ENCODE data around the gene TBX22.
"Not testable (repeated sequence)": the region's sequence is repeated elsewhere in the genome, so short reads cannot be mapped to it uniquely, and the experiment has no call there.

Gene TBX22

GRCh38 chrX:80014141-80014940 is at the start of gene TBX22:
TBX22 (plus strand) TSS chrX:80014753; CDS start chrX:80022270, 7,517 bp downstream.
- no peak within 1 kb of the TSS; the same call in 1 of the 2 replicates for H3K4me2 ChIP-seq
- H3K36me3 ChIP-seq: no peaks in the 10 kb centered on the region
- no peak for TF ChIP-seq Cebpa-rat (IDR thresholded peaks at IDR 0.05)
- no peak within 1 kb of the TSS for H3K9ac ChIP-seq
- H3K4me1 ChIP-seq: peaks cover 11% of the 10 kb centered on the region
- no peaks in the 10 kb centered on the region for H3K9me3 ChIP-seq
- H3K27me3 ChIP-seq: peaks cover 89% of the 10 kb centered on the region
- H3K4me3 ChIP-seq: no peak within 1 kb of the TSS
- H4K20me1 ChIP-seq: no peaks in the 10 kb centered on the region
- no peak within 1 kb of the TSS for H3K27ac ChIP-seq

DNA sequence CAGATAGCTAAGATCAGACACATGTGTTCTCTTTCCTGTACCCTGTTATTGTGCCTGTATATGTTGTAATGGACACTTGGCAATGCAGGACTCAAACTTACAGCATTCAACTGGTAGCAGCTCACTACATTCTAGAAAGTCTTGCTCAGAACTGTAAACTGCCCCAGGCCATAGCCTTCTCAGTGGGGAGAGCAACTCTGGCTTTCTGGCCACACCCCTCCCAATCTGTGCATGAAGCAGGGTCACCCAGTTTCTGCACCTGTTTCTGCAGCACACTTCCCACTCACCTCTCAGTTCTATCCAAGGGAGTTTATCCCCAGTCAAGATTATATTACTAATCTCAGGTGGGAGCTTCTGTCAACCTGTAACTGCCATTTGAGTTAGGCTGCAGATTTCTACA is 38.9 kb upstream of the TBX22 start:
- peaks cover 9% of the 10 kb centered on the region; the same call in 1 of the 2 replicates for H3K9me3 ChIP-seq
- TF ChIP-seq Cebpa-rat (IDR thresholded peaks at IDR 0.05): no peak

GRCh38 chrX:80004458-80004857 is 10.1 kb upstream of the TBX22 start:
- Histone ChIP-seq H4K20me1 (no peaks in the 10 kb centered on the region), H3K27me3 (peaks cover 27% of the 10 kb centered on the region), H3K4me1 (no peaks in the 10 kb centered on the region), H3K36me3 (no peaks in the 10 kb centered on the region), H3K9me3 (no peaks in the 10 kb centered on the region), H3K27ac (no peak overlapping the region), H3K4me2 (no peak overlapping the region), H3K4me3 (no peak overlapping the region), H3K9ac (no peak overlapping the region)
- no peak for TF ChIP-seq Cebpa-rat (IDR thresholded peaks at IDR 0.05)

More for the DNA sequence above, 38.9 kb upstream of the TBX22 start:
- Histone ChIP-seq H3K4me3 (no peak overlapping the region), H3K9ac (no peak overlapping the region), H3K4me2 (no peak overlapping the region), H3K4me1 (no peaks in the 10 kb centered on the region), H3K36me3 (no peaks in the 10 kb centered on the region), H3K27me3 (peaks cover 13% of the 10 kb centered on the region; the same call in 1 of the 2 replicates), H3K27ac (no peak overlapping the region), H4K20me1 (no peaks in the 10 kb centered on the region)

DNA sequence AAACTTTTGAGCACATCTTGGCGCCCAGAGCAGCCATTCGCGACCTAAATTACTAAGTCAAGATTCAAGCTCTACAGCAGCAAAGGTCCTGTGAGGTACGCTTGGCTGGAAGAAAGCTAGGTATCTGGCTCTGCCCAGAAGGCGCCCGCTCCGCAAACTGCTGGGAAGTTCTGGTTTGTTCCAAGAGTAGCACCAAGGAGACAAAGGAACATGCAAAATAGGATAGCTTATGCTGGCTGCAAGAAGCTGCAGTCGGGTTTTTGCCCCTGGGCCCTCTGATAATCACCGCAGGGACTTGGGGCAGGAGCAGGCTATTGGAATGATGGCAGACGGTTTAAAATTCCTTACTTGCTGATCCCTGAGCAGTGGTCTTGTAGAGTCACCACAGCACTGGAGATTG is 3.0 kb upstream of the TBX22 start:
- no peak overlapping the region for H3K9ac ChIP-seq
- peaks cover 11% of the 10 kb centered on the region for H3K4me1 ChIP-seq
- no peak overlapping the region for H3K27ac ChIP-seq
- no peaks in the 10 kb centered on the region for H4K20me1 ChIP-seq
- H3K36me3 ChIP-seq: no peaks in the 10 kb centered on the region
- no peak overlapping the region for H3K4me3 ChIP-seq
- peaks cover 80% of the 10 kb centered on the region for H3K27me3 ChIP-seq
- no peaks in the 10 kb centered on the region for H3K9me3 ChIP-seq
- no peak for TF ChIP-seq Cebpa-rat (IDR thresholded peaks at IDR 0.05)
- H3K4me2 ChIP-seq: no peak overlapping the region

DNA sequence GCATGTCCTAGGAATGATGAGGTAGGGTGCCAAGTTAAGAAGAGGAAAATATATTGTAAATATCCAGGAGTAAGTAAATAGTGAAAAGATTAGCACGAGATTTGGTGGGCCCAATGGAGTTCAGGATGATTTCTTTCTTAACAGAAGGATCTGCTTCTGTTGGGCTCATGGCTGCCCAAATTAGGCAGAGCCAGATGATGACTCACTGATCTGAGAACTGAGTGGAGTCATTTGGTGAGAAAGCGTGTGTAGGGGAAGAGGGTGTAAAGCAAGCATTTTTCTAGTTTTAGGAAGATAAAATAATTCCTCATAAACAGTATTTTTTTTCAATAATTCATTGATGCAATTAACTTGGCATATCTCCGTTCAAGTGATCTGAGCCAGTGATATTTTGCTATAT is 1.6 kb downstream of the TBX22 start:
- H3K27ac ChIP-seq: no peak overlapping the region
- H3K4me3 ChIP-seq: no peak overlapping the region
- H3K9me3 ChIP-seq: no peaks in the 10 kb centered on the region
- H3K4me1 ChIP-seq: peaks cover 11% of the 10 kb centered on the region
- no peak overlapping the region for H3K9ac ChIP-seq
- H3K27me3 ChIP-seq: peaks cover 89% of the 10 kb centered on the region
- no peaks in the 10 kb centered on the region for H4K20me1 ChIP-seq
- H3K36me3 ChIP-seq: no peaks in the 10 kb centered on the region
- H3K4me2 ChIP-seq: no peak overlapping the region
- TF ChIP-seq Cebpa-rat (IDR thresholded peaks at IDR 0.05): no peak

- H3K4me1 ChIP-seq: no peaks in the 10 kb centered on the region
- TF ChIP-seq Cebpa-rat (IDR thresholded peaks at IDR 0.05): no peak
- H3K27ac ChIP-seq: no peak overlapping the region
- no peak overlapping the region for H3K9ac ChIP-seq
- H3K4me2 ChIP-seq: no peak overlapping the region
- no peaks in the 10 kb centered on the region for H4K20me1 ChIP-seq
- no peak overlapping the region for H3K4me3 ChIP-seq
- H3K36me3 ChIP-seq: no peaks in the 10 kb centered on the region
- peaks cover 89% of the 10 kb centered on the region for H3K27me3 ChIP-seq
- H3K9me3 ChIP-seq: no peaks in the 10 kb centered on the region
Observed at GRCh38 chrX:80021621-80022020, 7.1 kb downstream of the TBX22 start.

- no peak overlapping the region for H3K4me3 ChIP-seq
Observed at GRCh38 chrX:80022363-80023031, 7.9 kb downstream of the TBX22 start.

DNA sequence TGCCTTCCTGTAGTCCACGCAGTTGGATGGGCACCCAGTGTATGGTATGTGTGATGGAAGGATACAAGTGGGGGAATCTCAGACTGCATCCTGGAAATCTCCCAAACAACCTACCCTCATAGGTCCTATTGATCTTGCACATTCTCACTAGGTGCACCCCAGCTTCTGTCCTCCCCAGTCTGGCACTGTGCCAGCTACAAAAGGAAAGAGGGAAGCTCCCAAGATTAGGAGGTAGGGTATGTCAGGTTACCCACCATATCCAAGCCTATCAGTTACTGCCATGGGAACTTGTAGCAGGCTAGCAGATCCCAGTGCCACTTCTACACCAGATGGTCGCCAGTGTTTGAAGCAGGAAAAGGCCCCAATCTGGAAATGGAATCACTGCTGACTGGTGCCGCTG is 11.6 kb downstream of the TBX22 start:
- Histone ChIP-seq H3K9ac (no peak overlapping the region), H3K4me3 (no peak overlapping the region), H4K20me1 (no peaks in the 10 kb centered on the region), H3K4me2 (no peak overlapping the region), H3K9me3 (no peaks in the 10 kb centered on the region), H3K27me3 (peaks cover 81% of the 10 kb centered on the region), H3K4me1 (no peaks in the 10 kb centered on the region), H3K36me3 (no peaks in the 10 kb centered on the region), H3K27ac (no peak overlapping the region)
- TF ChIP-seq Cebpa-rat (IDR thresholded peaks at IDR 0.05): no peak

More at GRCh38 chrX:80022363-80023031, 7.9 kb downstream of the TBX22 start:
- no peak overlapping the region for H3K27ac ChIP-seq
- H3K4me1 ChIP-seq: no peaks in the 10 kb centered on the region
- no peaks in the 10 kb centered on the region for H3K9me3 ChIP-seq
- peaks cover 87% of the 10 kb centered on the region for H3K27me3 ChIP-seq
- no peak overlapping the region for H3K9ac ChIP-seq
- no peak for TF ChIP-seq Cebpa-rat (IDR thresholded peaks at IDR 0.05)
- no peaks in the 10 kb centered on the region for H4K20me1 ChIP-seq
- no peak overlapping the region for H3K4me2 ChIP-seq
- no peaks in the 10 kb centered on the region for H3K36me3 ChIP-seq

DNA sequence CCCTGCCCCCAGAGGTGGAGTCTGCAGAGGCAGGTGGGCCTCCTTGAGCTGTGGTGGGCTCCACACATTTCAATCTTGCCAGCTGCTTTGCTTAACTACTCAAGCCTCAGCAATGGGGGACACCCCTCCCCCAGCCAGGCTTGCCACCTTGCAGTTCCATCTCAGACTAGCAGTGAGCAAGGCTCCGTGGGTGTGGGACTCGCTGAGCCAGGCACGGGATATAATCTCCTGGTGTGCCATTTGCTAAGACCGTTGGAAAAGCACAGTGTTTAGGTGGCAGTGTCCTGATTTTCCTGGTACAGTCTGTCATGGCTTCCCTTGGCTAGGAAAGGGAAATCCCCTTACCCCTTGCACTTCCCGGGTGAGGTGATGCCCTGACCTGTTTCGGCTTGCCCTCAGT is 51.6 kb downstream of the TBX22 start:
- H3K27ac ChIP-seq, H3K4me3 ChIP-seq, H3K36me3 ChIP-seq, H4K20me1 ChIP-seq, H3K4me1 ChIP-seq, H3K4me2 ChIP-seq, H3K9ac ChIP-seq, H3K27me3 ChIP-seq: not testable (repeated sequence)
- peaks cover 41% of the 10 kb centered on the region for H3K9me3 ChIP-seq

DNA sequence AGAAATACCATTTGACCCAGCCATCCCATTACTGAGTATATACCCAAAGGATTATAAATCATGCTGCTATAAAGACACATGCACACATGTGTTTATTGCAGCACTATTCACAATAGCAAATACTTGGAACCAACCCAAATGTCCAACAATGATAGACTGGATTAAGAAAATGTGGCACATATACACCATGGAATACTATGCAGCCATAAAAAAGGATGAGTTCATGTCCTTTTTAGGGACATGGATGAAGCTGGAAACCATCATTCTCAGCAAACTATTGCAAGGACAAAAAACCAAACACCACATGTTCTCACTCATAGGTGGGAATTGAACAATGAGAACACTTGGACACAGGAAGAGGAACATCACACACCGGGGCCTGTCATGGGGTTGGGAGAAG is 61.1 kb downstream of the TBX22 start:
- peaks cover 35% of the 10 kb centered on the region for H3K27me3 ChIP-seq

More for the DNA sequence above, 61.1 kb downstream of the TBX22 start:
- H3K4me1 ChIP-seq, H3K27ac ChIP-seq, H3K9ac ChIP-seq, H3K4me2 ChIP-seq, H4K20me1 ChIP-seq, H3K4me3 ChIP-seq, H3K36me3 ChIP-seq: not testable (repeated sequence)
- H3K9me3 ChIP-seq: peaks cover 31% of the 10 kb centered on the region
